MV-4-11 (cell line): ENCODE data around the gene PLAAT3.
A peak's percentile ranks its signal among the peaks of the same experiment; 100 is the strongest.
"Not testable (repeated sequence)": the region's sequence is repeated elsewhere in the genome, so short reads cannot be mapped to it uniquely, and the experiment has no call there.

Experiments used
- DNase-seq: peaks from one replicate; lab custom pipeline; 2025; lab: John Stamatoyannopoulos, UW

PLAAT3 gene

DNA sequence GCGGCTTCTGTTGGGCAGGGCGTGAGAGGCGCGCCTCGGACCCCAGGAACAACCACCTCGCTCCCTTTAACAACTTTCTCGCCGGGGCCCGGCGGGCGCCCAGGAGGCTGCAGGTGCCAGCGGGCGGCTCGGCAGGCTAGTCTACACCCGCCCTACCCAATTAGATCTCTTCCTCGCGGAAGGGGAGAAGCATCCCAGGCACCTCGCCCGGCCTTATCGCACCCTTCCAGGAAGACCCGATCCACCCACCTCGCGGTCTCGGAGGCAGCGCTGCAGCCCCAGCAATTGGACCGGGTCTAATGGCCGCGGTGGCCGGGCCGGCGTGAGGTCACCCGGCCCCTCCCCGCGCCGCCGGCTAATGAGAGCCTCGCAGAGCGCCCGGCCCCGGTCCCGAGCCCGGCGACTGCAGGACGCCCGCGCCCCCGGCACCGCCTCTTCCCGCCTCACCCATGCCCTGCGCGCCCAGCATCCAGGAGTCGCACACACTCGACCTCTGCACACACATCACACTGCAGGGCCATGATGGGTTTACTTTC lies at the start of gene PLAAT3:
TSS of gene PLAAT3 (minus strand) at position 298 of the 536 bp plus-strand sequence. CDS start 419 bp downstream, outside the sequence.
- no peak for DNase-seq

DNA sequence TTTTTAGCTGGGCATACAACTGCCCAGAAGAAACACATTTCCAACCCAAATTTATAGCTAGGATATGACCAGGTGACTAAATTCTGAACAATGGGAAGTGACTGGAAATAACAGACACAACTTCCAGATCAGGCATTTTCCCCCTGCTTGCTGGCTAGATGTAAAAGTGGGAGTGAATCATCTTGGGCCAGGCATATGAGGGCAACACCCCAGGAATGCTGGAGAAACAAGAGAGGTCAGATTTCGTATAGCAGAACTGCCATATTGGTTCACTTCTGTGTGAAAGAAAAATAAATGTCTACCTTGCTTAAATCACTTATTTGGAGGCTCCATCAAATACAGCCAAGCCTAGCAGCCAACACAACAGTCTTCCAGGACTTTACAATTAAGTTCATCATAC lies 49.6 kb upstream of the PLAAT3 start:
- no peak for DNase-seq

DNA sequence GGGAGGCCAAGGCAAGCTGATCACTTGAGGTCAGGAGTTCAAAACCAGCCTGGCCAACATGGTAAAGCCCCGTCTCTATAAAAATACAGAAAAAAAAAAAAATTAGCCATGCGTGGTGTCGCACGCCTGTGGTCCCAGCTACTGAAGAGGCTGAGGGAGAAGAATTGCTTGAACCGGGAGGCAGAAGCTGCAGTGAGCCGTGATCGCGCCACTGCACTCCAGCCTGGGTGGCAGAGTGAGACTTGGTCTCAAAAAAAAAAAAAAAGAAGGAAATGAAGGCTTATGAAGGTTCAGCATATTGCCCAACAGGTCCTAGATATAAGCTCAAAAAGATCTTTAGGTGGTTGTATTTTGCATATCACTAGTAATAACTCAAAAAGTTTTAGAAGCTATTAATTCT lies 46.7 kb upstream of the PLAAT3 start:
- DNase-seq, result peak; percentile 67

DNA sequence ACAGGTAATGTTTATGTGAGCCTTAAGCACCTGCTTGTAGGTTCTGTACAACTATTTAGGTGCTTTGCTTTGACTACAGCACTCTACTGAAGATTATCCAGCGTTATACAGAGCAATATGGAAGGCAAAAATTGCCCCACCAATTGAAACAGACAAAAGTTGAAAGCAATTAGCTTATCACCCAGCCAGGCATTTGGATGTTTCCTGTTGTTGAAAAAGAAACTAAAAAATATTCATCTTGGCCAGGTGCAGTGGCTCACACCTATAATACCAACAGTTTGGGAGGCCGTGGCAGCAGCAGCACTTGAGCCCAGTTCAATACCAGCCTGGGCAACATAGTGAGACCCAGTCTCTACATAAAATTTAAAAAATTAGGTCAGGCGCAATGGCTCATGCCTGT lies 38.4 kb upstream of the PLAAT3 start:
- no peak for DNase-seq

DNA sequence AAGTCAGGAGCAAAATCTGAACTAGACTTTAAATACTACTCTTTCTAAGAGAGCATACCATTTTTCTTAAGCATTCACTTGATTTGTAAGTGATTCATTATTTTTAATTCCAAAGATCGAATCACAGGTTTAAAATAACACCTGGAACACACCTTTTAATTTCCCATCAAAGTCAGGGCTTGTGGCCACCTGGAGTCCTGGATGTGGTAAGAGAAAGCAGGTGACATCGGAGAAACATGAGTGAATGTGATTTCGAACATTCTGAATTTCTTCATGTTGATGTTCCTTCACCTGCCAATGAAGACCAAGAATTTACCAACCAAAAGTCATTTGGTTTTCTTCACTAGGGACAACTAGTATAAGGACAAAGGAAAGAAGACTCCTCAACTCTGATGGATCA lies 29.0 kb upstream of the PLAAT3 start:
- no peak for DNase-seq

DNA sequence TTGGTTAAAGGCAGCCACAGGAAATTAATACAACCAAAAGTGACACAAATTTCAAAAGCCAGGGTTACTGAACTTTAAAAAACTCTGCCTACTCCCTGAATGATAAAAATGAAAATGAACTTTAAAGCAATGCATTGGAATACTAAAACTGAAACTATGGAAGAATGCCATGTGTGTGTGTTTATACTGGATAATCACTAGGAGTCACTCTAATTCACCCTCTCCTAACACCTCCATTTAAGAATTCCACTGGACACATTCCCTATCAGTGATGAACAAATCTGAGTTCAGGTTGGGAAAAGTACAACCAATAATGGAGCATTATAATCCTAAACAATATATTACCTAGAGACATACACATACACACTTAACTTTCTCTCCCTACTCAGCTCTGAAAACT lies 27.5 kb upstream of the PLAAT3 start:
- DNase-seq, result no peak

DNA sequence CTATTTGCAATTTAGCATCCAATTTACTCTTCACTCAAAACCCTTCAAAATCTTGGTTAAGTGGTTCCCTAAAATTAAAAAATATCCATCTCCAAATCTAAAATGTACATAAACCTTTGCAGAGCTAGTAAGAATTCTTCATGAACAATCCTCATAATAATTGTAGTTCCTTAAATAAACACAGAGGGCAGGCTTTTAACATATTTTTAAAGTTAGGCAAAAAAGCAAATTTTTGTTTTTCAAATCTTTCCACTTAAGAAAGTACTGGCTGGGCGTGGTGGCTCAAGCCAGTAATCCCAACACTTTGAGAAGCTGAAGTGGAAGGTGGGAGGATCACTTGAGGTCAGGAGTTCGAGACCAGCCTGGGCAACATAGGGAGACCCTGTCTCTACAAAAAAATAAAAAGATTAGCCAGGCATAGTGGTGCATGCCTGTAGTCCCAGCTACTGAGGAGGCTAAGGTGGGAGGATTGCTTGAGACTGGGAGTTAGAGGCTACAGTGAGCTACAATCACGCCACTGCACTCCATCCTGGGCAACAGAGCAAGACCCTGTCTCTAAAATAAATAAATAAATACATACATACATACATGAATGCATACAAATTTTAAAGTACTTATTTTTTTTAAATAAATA lies 25.1 kb upstream of the PLAAT3 start:
- peak; percentile 33 for DNase-seq

DNA sequence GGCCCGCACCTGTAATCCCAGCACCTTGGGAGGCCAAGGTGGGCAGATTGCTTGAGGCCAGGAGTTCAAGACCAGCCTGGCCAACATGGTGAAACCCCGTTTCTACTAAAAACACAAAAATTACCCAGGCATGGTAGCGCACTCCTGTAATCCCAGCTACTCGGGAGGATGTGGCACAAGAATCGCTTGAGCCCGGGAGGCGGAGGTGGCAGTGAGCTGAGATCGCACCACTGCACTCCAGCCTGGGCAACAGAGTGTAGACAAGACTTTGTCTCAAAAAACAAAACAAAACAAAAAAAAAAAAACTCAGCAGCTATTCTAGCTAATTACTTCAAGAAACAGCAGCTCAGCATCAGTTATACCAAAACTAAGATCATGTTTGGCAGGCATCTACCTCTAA lies 24.2 kb upstream of the PLAAT3 start:
- DNase-seq, result not testable (repeated sequence)

DNA sequence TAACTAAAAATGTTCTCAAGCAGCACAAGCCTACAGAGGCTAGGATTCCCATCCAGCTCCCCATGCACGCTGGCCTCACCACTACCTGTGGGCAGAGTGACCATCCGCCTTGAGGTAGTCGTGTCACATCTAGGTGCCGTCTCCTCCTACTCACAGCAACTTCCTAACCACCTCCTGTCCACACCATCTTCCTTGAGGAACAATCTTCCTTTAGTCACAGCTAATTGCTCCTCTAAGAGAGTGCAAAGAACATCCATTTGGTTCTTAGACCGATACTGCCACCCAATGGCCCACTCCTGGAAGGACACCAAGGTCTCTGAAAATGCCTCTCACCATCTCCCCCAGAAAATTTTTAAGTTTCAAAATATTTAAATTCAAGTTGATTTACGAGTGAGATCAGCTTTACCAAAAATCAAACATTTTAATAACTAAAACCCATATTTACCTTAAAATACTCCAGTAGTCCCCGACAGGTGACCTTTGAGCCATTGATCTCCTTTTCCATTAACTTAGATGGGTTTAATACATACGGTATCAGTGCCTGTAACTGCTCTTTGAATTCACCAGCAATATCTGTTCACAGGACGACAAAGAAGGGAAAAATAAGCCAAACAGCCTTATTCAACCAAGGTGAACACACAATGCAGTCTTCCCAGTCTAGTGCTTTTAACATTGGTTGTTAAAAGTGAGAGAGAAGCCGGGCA lies 21.7 kb upstream of the PLAAT3 start:
- DNase-seq, result peak; percentile 56

DNA sequence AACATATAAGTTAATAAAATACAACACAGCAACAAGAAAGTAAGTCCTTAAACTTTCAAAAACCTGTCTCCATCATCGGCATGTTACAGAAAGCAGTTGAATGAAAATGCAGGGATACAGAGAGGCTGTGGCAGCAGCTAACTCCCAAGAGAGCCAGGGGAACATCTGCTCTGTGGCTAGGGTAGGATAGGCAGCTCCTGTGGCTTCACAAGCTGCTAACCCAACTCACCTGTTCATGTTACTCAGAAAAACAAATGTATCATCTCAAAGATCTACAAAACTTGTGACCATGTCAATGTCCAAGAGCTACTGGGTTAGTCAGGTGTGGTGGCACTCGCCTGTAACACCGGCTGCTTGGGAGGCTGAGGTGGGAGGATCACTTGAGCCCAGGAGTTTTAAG lies 15.2 kb upstream of the PLAAT3 start:
- no peak for DNase-seq

DNA sequence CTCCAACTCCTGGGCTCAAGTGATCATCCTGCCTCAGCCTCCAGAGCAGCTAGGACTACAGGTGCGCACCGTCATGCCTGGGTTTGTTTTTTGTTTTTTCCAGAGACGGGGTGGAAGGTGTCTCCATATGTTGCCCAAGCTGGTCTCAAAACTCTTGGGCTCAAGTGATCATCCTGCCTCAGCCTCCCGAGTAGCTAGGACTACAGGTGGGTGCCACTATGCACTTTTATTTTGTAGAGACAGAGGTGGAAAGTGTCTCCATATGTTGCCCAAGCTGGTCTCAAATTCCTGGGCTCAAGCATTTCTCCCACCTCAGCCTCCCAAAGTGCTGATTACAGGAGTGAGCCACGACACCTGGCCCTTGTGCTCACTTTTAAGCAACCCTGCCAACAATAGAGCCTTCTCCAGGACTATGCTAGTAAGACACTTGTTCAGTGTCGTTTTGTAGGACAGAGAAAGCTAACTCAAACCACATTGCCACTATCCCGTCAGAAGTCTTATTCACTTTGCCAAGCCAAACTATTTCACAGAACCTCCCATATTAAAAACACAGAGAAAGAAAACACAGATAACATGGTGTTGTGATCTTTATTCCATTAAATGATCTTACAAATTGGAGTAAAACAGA lies 9.4 kb upstream of the PLAAT3 start:
- DNase-seq, result no peak

DNA sequence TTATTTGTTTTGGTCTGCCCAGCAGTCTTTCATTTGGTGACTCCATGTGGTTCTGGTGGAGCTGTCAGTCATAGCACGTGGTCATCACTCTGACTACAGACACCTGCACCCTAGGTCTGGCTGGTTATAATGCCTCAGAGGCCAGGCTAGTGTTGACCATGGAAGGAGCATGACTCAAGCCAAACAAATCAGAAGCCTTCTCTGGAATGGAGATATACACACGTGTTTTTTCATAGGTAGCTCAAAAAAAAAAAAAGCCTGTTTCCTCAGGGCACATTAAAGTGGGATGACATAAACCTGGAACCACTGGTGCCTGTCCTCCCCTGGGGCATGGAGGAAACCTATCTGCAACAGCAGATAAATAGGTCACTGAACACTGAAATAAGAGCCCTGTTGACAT lies 8.1 kb upstream of the PLAAT3 start:
- no peak for DNase-seq

DNA sequence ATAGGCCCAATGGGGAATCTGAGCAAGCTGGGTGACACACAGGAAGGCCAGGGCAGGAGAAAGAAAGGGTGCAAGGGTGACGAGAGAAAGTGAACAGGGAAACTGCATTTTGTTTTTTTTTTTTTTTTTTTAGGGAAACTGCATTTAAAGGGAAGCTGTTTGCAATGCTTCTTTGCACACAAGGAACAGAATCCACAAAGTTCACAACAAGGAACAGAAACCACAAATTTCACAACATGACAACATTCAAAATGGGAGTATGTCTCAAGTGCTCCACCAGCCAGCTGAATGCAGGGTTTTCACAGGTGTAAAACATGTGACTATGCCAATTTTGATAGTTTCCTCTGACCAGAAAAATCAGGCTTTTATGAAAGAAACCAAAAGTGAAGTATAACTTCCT lies 6.8 kb upstream of the PLAAT3 start:
- DNase-seq, result peak; percentile 99

DNA sequence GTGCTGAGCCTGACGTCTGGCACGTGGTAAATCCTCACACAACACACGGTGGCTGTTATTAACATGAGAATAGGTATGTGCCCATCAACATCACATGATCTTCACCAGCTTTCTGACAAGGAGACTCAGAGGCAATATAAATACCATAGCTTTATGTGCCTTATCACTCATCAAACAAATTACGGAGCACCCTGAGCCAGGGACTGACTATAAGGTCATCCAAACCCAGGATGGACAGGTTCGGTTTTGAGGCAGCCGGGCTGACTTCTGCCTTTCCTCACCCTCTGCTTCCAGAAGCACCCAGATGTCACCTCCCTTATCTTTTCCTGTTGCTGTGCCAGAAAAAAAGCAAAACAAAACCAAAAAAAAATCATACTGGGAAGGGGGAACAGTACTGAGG lies 5.7 kb upstream of the PLAAT3 start:
- no peak for DNase-seq

DNA sequence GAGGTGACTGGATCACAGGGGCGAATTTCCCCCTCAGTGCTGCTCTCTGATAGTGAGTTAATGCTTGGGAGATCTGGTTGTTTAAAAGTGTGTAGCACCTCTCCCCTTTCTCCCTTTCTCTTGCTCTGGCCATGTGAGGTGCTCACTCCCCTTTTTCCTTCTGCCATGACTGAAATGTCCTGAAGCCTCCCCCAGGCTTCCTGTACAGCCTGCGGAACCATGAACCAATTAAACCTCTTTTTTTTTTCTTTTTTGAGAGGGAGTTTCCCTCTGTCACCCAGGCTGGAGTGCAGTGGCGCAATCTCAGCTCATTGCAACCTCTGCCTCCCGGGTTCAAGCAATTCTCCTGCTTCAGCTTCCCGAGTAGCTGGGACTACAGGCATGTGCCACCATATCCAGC lies 3.5 kb upstream of the PLAAT3 start:
- not testable (repeated sequence) for DNase-seq

DNA sequence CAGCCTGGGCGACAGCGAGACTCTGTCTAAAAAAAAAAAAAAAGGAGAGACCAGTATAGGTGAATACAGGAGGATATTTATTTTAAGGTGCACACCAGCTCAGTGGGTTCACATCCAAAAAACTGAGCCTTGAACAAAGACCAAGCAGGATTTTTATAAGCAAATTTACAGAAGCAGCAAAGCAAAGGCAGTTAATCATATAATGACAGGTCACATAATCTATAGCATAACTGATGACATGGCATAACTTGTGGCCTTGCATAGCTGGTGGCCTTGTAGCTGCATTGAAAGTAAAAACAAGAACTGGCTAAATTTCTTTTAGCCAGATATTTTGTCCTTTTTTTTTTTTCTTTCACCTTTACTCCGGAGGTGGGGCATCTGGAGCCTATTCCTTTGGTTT lies 2.7 kb upstream of the PLAAT3 start:
- peak; percentile 54 for DNase-seq

DNA sequence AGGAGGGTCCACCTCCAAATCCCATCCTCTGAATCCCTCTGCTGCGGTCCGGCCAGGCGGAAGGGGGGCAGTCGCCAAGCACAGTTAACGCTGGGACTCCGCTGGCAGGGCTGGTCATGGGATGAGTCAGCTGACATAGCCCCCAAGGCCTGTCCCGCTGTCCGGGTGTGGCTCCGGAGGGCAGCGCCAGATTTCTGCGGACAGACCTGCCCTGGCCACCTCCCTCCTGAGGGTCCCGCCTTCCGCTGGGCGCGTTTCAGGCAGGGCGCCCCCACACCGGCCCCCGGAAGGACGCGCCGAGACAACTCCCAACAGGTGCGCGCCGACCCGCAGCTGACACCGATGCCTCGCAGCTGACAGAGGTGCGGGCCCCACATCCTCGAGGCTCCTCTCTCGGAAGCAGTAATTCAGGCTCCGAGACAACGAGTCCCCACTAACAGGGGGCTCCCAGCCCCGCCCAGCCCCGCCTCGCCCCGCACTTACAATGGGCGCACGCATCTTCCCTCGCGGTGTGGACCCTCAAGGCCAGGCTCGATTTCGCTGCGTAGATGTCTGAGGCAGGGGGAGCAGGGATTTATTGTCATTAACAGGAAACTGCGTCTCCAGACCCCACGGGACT lies 607 bp downstream of the PLAAT3 start:
- no peak for DNase-seq

DNA sequence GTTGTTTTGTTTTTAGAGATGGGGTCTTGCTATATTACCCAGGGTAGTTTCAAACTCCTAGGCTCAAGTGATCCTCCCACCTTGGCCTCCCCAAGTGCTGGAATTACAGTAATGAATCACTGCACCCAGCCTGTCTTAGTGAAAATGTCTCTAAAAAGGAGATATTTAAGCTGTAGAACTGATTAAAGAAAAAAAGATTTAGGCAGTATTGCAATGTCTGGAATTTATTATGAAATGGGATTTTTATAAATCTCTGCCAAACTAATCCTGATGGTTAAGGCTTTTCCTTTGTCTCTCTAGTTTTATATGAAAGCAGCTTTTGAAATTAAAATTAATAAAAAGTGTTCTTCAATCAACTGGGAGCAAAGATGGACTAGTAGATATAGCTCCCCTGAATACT lies 2.1 kb downstream of the PLAAT3 start:
- DNase-seq, result no peak

DNA sequence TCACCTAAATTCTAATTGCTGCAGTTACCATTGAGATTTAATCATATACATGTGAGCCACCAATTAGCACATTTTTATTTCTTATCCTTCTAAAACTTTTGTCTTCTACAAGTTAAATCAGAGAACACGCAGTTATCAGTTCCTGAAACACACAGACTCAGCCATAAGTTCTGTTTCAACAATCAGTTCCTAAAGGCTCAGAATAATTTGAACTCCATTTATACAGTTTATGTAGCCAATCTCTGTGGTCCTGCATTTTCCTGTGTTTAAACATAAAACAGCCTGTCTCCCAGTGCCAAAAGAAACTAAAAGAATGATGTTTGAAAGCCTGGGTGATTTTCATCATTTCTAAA lies 2.9 kb downstream of the PLAAT3 start:
- no peak for DNase-seq

DNA sequence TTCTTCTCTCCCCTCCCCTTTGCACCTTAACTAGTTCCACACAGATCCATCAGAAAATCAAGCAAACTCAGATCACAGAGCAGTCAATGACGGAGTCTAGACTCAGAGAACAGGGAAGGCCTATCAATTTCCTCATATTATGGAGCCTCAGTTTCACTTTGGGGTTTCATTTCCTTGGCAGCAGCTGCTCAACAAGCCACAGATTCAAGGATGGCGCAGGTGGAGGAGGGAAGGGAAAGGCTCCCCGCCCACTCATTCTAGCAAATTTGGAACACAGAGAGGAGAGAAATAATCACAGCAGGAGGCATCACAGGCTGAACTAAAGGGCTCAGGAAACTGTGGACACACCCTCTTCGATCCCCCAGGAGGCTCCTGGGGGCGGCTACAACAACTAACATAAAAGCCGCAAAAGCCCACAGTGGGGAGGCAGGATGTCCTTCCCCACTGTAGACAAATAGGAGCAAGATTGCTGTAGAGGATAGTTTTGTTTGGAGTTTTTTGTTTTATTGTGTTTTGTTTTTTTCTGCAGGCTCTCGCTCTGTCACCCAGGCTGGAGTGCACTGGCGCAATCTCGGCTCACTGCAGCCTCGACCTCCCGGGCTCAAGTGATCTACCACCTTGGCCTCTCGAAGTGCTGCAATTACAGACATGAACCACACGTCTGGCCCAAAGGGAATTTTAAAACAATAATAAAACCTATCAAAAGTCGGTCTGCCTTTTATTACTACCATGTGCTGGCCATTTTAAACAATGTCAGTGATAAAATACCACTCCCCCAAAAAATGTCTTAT lies 3.4 kb downstream of the PLAAT3 start:
- DNase-seq, result peak; percentile 69

DNA sequence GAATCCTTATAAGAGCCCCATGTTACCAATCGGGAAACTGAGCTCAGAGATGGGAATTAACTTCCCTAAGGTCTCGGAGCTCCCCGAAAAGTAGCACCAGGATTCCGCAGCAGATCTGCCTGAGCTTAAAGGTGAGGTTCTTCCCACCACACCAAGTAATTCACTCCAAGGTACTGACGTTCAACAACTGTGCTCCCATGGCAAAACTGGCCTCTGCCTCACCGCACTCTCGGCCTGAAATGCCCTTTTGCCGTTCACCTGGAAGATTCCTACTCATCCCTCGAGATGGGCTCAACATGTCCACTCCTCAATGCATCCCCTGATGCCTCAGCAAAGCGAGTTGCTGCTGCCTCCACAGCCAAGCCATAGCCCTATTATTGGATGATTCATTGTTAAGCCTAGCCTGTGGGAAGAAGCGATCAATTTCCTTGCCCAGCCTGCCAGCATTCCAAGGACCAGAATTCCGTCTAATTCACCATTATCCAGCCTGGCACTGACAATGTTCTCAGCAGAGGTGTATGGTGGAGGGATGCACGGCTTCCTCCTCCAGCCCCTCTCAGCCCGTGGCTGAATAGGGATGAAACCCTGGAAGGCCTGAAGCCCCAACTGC lies 4.2 kb downstream of the PLAAT3 start:
- no peak for DNase-seq

DNA sequence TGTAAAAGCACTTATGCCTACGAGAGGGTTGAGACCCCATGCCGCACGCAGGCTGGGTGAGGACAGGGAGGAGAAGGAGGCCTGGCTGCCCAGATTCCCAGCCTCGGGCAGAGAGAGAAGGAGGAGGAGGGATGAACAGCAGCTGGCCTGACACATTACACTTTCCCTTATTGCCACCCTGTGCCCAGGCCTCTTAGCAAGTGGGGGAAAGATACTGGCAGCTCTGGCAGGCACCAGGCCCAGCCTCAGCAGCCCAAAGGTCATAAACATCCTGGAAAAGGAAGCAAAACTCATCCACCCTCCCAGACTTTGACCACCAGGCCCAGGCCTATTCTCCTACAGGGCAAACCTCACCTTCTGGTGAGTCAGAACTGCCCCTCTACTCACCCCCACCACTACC lies 4.7 kb downstream of the PLAAT3 start:
- no peak for DNase-seq
